Astrocyte (in vitro differentiated cells and primary cell): ENCODE results near the gene IQGAP1. TPM values are rescaled to one million over a fixed set of nuclear protein-coding genes. Genes with fewer than 3 reads are reported as not detected.

Experiments
- DNase-seq: peaks from one replicate; pipeline ENCODE4 v3.0.0-alpha.2; 2010; ENCODE audit warnings: low read depth
- FAIRE-seq: peaks from 2 replicates; lab custom pipeline; 2011; peaks lifted over from hg19 to GRCh38; lab: Jason Lieb, UNC
- H2AFZ ChIP-seq: 2 replicates; pipeline ENCODE4 v1.6.0; 2012; ENCODE audit warnings: low read depth, low read length, inconsistent platforms
- H3K27ac ChIP-seq: 2 replicates; pipeline ENCODE4 v1.5.1; 2011; ENCODE audit warnings: low read depth, low read length, inconsistent platforms
- H3K27me3 ChIP-seq: 2 replicates; pipeline ENCODE4 v1.6.0; 2011; ENCODE audit warnings: low read length, inconsistent platforms; ENCODE audit not compliant: insufficient read depth
- H3K36me3 ChIP-seq: 2 replicates; pipeline ENCODE4 v1.5.1; 2011; ENCODE audit warnings: low read length, inconsistent platforms; ENCODE audit not compliant: insufficient read depth
- H3K4me1 ChIP-seq: 2 replicates; pipeline ENCODE4 v1.5.1; 2011; ENCODE audit warnings: low read length, inconsistent platforms; ENCODE audit not compliant: insufficient read depth
- H3K4me2 ChIP-seq: 2 replicates; pipeline ENCODE4 v1.6.0; 2012; ENCODE audit warnings: low read length, inconsistent platforms
- H3K4me3 ChIP-seq: 2 replicates; pipeline ENCODE4 v1.5.1; 2011; ENCODE audit warnings: low read depth, mild to moderate bottlenecking, low read length, inconsistent platforms; ENCODE audit not compliant: insufficient read depth
- H3K79me2 ChIP-seq: 2 replicates; pipeline ENCODE4 v1.6.0; 2012; ENCODE audit warnings: mild to moderate bottlenecking, low read length, inconsistent platforms; ENCODE audit not compliant: insufficient read depth
- H3K9ac ChIP-seq: 2 replicates; pipeline ENCODE4 v1.6.0; 2012; ENCODE audit warnings: mild to moderate bottlenecking, low read length, inconsistent platforms
- H3K9me3 ChIP-seq: 2 replicates; pipeline ENCODE4 v1.5.1; 2012; ENCODE audit warnings: low read depth, mild to moderate bottlenecking, low read length, inconsistent platforms; ENCODE audit not compliant: insufficient read depth
- H4K20me1 ChIP-seq: 2 replicates; pipeline ENCODE4 v1.6.0; 2012; ENCODE audit warnings: low read length, inconsistent platforms; ENCODE audit not compliant: insufficient read depth
- H3K27ac Mint-ChIP-seq: one replicate; pipeline ENCODE4 v1.8.0; 2021; ENCODE audit warnings: mild to moderate bottlenecking, mixed read lengths; ENCODE audit not compliant: unreplicated experiment
- H3K27me3 Mint-ChIP-seq: one replicate; pipeline ENCODE4 v1.8.0; 2021; ENCODE audit warnings: low read depth, mixed read lengths; ENCODE audit not compliant: unreplicated experiment
- H3K36me3 Mint-ChIP-seq: one replicate; pipeline ENCODE4 v1.8.0; 2021; ENCODE audit warnings: low read depth, mixed read lengths; ENCODE audit not compliant: unreplicated experiment
- H3K4me1 Mint-ChIP-seq: one replicate; pipeline ENCODE4 v1.8.0; 2021; ENCODE audit warnings: low read depth, mixed read lengths; ENCODE audit not compliant: unreplicated experiment
- H3K4me3 Mint-ChIP-seq: one replicate; pipeline ENCODE4 v1.8.0; 2021; ENCODE audit warnings: mild to moderate bottlenecking, moderate library complexity, mixed read lengths; ENCODE audit not compliant: unreplicated experiment
- H3K9me3 Mint-ChIP-seq: one replicate; pipeline ENCODE4 v1.8.0; 2021; ENCODE audit warnings: mild to moderate bottlenecking, mixed read lengths; ENCODE audit not compliant: unreplicated experiment
- EZH2 ChIP-seq: IDR thresholded peaks from 2 replicates; pipeline ENCODE4 v1.6.1; 2012; ENCODE audit warnings: mild to moderate bottlenecking, low read length, inconsistent platforms; ENCODE audit not compliant: insufficient read depth
- total RNA-seq: library from RNA; stranded (reverse); gene quantifications from 2 replicates; pipeline ENCODE4 v1.2.1, GENCODE V29; 2021
- TF ChIP-seq, protein P1 (sequence below): IDR thresholded peaks from 2 replicates; pipeline ENCODE4 v1.5.1; 2011; ENCODE audit warnings: low read depth, mild to moderate bottlenecking, inconsistent platforms, low read length, moderate library complexity; ENCODE audit not compliant: insufficient read depth

The IQGAP1 gene
- total RNA-seq, 1 donor from 2014 or later: 226 TPM

- peaks cover 10% of the 10 kb centered on the region for H3K36me3 Mint-ChIP-seq
- H3K4me1 Mint-ChIP-seq: peaks cover 53% of the 10 kb centered on the region
- Histone ChIP-seq H4K20me1 (peaks cover 41% of the 10 kb centered on the region), H3K79me2 (peaks cover 96% of the 10 kb centered on the region), H2AFZ (no peak overlapping the region), H3K9me3 (no peaks in the 10 kb centered on the region), H3K4me1 (peaks cover 39% of the 10 kb centered on the region), H3K36me3 (peaks cover 3% of the 10 kb centered on the region), H3K9ac (peak overlapping the region; percentile 68), H3K27ac (peak overlapping the region; percentile 91), H3K4me2 (peak overlapping the region; percentile 77), H3K4me3 (peak overlapping the region; percentile 19), H3K27me3 (no peaks in the 10 kb centered on the region)
- peak overlapping the region; percentile 100 for H3K27ac Mint-ChIP-seq
- no peaks in the 10 kb centered on the region for H3K9me3 Mint-ChIP-seq
- DNase-seq (no peak), FAIRE-seq (no peak)
- H3K27me3 Mint-ChIP-seq: no peaks in the 10 kb centered on the region
- H3K4me3 Mint-ChIP-seq: peak overlapping the region; percentile 81
- TF ChIP-seq, protein P1, sequence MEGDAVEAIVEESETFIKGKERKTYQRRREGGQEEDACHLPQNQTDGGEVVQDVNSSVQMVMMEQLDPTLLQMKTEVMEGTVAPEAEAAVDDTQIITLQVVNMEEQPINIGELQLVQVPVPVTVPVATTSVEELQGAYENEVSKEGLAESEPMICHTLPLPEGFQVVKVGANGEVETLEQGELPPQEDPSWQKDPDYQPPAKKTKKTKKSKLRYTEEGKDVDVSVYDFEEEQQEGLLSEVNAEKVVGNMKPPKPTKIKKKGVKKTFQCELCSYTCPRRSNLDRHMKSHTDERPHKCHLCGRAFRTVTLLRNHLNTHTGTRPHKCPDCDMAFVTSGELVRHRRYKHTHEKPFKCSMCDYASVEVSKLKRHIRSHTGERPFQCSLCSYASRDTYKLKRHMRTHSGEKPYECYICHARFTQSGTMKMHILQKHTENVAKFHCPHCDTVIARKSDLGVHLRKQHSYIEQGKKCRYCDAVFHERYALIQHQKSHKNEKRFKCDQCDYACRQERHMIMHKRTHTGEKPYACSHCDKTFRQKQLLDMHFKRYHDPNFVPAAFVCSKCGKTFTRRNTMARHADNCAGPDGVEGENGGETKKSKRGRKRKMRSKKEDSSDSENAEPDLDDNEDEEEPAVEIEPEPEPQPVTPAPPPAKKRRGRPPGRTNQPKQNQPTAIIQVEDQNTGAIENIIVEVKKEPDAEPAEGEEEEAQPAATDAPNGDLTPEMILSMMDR: no peak
These were observed 12.1 kb downstream of the IQGAP1 start for GRCh38 chr15:90400005-90400758.

- H3K27me3 ChIP-seq: no peaks in the 10 kb centered on the region
- H2AFZ ChIP-seq: no peak overlapping the region
- H3K4me3 ChIP-seq: peak overlapping the region; percentile 24
- peak; percentile 98 for DNase-seq
- Mint-ChIP-seq H3K27ac (peak overlapping the region; percentile 100), H3K4me3 (peak overlapping the region; percentile 81), H3K36me3 (peaks cover 9% of the 10 kb centered on the region), H3K4me1 (peaks cover 52% of the 10 kb centered on the region), H3K27me3 (no peaks in the 10 kb centered on the region), H3K9me3 (no peaks in the 10 kb centered on the region)
- peaks cover 40% of the 10 kb centered on the region for H4K20me1 ChIP-seq
- H3K9me3 ChIP-seq: no peaks in the 10 kb centered on the region
- peaks cover 96% of the 10 kb centered on the region for H3K79me2 ChIP-seq
- TF ChIP-seq, protein P1: no peak
- TF ChIP-seq EZH2: no peak
- peaks cover 3% of the 10 kb centered on the region for H3K36me3 ChIP-seq
- peak overlapping the region; percentile 91 for H3K27ac ChIP-seq
- H3K4me2 ChIP-seq: peak overlapping the region; percentile 77
- peak; percentile 56 for FAIRE-seq
- peak overlapping the region; percentile 68 for H3K9ac ChIP-seq
- peaks cover 43% of the 10 kb centered on the region for H3K4me1 ChIP-seq
These were observed 12.8 kb downstream of the IQGAP1 start for GRCh38 chr15:90400759-90401314.

GRCh38 chr15:90401495-90401894, 13.5 kb downstream of the IQGAP1 start:
- H2AFZ ChIP-seq: no peak overlapping the region
- H3K4me2 ChIP-seq: peak overlapping the region; percentile 77
- H4K20me1 ChIP-seq: peaks cover 40% of the 10 kb centered on the region

More at GRCh38 chr15:90401495-90401894, 13.5 kb downstream of the IQGAP1 start:
- peak overlapping the region; percentile 100 for H3K27ac Mint-ChIP-seq
- Histone ChIP-seq H3K9ac (peak overlapping the region; percentile 68), H3K27ac (peak overlapping the region; percentile 91), H3K4me1 (peaks cover 50% of the 10 kb centered on the region), H3K4me3 (peak overlapping the region; percentile 24), H3K79me2 (peaks cover 96% of the 10 kb centered on the region), H3K36me3 (peaks cover 3% of the 10 kb centered on the region), H3K9me3 (no peaks in the 10 kb centered on the region), H3K27me3 (no peaks in the 10 kb centered on the region)
- FAIRE-seq: no peak
- no peak for DNase-seq
- TF ChIP-seq EZH2: no peak
- TF ChIP-seq, protein P1: no peak
- H3K4me1 Mint-ChIP-seq: peaks cover 52% of the 10 kb centered on the region
- peak overlapping the region; percentile 81 for H3K4me3 Mint-ChIP-seq
- no peaks in the 10 kb centered on the region for H3K9me3 Mint-ChIP-seq
- H3K27me3 Mint-ChIP-seq: no peaks in the 10 kb centered on the region
- H3K36me3 Mint-ChIP-seq: peaks cover 5% of the 10 kb centered on the region
